Femur (tissue), 1 donor: ENCODE data around the gene EXT2.

ENCODE experiments used
- DNase-seq: peaks from one replicate; pipeline ENCODE4 v3.0.0-alpha.2; 2017

EXT2 gene

GRCh38 chr11:44247508-44247907 lies 152.0 kb downstream of the EXT2 start:
- DNase-seq: no peak

GRCh38 chr11:44248109-44248508 lies 152.6 kb downstream of the EXT2 start:
- DNase-seq: peak; percentile 45

DNA sequence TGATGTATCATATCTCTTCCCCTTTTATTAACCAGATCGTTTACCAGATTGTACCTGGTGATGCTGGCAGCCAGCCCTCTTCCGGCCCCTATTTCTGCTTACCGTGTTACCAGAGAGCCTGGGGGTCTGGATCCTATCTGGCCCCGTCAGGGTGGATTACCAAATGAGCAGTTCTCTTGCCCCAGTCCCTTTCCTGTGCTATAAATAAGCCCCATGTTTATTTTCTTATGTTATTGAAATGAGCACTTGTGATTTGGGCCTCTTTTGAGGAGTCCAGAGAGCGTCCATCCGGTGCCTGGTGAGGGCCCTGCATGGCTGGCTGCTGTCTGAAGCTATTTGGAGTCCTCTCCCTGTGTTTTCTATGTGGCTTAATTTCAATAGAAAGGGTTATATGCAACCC lies 154.9 kb downstream of the EXT2 start:
- DNase-seq: no peak

DNA sequence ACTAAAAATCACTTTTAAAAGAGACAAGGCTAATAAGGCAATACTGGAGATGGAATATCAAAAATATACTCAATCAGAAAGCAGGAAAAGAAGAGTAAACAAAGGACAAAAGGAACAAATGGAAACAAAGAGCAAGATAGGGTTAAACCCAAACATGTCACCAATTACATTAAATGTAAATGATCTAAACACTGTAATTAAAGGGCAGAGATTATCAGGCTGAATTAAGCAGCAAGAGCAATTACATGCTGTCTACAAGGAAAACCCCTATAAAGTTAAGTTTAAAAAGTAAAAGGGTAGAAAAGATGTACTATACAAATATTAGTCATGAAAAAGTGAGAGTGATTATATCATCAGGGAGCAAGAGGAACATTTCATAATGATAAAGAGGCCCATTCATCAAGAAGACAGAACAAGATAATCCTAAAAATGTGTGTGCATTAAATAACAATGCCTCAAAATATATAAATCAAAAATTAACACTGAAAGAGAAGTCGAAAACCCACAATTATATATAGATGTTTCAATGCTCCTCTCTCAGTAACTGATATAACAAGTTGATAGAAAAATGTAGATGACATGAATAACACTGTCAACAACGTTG lies 157.6 kb downstream of the EXT2 start:
- no peak for DNase-seq

DNA sequence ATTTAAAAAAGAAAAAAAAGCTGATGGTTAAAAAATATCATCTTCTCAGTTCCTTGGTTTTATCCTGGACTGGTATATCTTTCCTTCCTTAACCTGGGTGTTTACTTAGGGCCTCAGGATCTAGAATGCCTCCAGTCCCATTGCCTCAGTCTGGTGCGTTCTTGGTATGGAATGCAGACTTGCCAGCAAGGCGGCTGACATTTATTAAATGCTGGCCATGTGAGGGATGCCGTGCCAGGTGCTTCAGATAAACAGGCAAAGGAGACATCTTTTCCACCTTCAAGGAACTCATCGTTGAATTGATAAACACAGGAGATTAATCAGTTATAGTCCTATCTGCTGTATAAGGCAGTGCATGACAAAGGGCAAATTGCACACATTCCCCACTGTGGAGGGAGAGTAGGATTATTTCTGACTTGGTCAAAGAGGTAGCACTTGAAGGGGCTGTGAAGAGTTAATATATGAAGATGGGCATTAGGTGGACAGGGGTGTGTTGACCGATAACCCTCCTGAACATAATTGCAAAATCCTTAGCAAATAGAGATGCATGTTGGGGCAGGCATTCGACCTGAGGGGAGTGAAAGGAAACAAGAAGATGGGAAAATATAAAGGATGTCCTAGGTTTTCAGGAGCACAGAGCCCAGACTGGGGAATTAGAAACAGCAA lies 160.1 kb downstream of the EXT2 start:
- no peak for DNase-seq

GRCh38 chr11:44256673-44257291 lies 161.3 kb downstream of the EXT2 start:
- no peak for DNase-seq

- DNase-seq: peak; percentile 10
These were observed 162.1 kb downstream of the EXT2 start for GRCh38 chr11:44257338-44258189.

- no peak for DNase-seq
These were observed 162.7 kb downstream of the EXT2 start for GRCh38 chr11:44258190-44258489.

DNA sequence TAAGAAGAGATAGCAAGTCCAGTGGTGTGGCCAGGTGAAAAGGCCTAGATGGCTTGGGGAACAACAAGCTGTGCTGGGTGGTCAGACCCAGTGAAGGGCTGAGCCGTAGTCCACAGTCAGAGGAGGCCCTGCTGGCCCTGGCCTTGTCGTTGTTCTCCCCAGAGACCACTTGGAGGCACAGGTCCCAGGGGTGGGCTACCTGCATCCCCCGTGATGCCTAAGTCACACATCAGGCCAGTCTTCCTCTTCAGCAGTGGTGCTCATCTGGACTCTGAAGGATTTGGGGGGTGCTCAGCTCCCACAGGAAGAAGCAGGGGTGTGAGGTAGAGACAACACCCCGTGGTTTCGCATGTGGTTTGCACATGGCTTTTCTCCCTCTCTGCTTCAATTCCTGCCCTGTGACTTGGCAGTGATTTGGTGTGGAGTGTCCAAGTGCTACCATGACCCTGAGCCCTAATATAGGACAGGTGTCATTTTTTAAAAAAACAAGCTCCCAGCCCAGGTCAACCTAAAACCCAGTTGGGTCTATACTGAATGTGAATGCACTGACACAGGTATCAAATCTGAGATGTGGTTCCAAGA lies 163.5 kb downstream of the EXT2 start:
- no peak for DNase-seq

DNA sequence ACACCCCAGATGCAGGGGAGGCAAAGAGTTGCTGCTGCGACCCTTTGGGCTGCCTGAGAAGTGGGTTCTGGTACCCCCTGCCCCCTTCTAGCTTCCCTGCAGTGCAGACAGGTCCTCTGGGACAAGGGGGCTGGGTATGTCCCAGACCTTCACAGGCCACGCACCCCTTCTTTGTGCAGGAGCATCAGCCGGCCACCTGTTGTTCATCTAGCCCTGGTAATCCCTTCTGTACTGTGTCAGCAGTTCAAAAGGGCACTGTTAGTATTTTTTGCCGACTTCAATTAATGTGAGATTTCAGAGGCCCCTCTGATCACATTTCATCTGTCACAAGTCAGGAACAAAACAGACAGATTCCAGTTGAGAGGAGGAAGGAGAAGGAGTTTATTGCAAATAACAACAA lies 164.6 kb downstream of the EXT2 start:
- DNase-seq: no peak

GRCh38 chr11:44261800-44262591 lies 166.5 kb downstream of the EXT2 start:
- DNase-seq: no peak

- DNase-seq: no peak
These were observed 168.4 kb downstream of the EXT2 start for GRCh38 chr11:44263738-44264437.

- no peak for DNase-seq
These were observed 168.9 kb downstream of the EXT2 start for GRCh38 chr11:44264438-44264749.

- peak; percentile 10 for DNase-seq
These were observed 169.3 kb downstream of the EXT2 start for GRCh38 chr11:44264761-44265160.

- peak; percentile 6 for DNase-seq
These were observed 170.7 kb downstream of the EXT2 start for GRCh38 chr11:44266056-44266780.

- DNase-seq: peak; percentile 7
These were observed 171.7 kb downstream of the EXT2 start for GRCh38 chr11:44267006-44267749.

DNA sequence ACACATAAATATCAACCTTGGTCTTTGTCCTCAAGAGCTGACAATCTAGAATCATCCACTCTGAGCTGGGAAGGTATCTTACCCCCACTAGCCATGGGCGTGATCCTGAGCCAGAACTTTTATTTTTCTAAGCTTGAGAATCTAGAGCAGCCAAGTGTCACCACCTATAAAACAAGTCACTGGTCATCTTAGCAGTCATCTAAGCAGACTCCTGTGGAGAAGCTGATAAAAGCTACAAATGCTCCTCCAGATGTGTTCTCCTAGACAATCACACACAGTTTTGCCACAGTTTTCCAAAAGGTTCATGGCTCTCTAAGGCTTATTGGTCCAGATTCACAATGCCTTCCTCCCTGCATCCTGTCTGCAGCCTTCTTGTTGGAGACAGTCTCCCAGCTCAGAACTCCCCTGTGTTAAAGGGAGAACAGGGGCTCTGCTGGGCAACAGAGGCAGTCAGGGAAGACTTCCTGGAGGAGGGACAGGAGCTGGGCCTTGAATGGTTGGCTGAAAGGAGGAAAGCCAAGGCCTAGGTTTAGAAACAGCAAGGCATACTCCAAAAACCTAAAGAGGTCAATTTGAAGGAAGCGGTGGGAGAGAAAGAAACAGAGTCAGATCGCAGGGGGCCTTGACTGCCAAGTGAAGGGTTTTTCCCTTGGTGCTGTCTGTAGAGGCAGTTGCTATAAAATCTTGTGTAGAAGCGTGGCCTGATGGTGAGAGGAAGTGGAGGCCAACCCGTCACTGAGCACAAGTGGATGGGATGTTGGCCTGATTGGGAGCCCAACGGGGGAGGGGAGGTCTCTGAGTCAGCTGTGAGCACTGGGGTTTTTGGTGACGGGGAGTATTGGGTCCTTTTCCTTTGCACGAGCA lies 172.5 kb downstream of the EXT2 start:
- peak; percentile 7 for DNase-seq

DNA sequence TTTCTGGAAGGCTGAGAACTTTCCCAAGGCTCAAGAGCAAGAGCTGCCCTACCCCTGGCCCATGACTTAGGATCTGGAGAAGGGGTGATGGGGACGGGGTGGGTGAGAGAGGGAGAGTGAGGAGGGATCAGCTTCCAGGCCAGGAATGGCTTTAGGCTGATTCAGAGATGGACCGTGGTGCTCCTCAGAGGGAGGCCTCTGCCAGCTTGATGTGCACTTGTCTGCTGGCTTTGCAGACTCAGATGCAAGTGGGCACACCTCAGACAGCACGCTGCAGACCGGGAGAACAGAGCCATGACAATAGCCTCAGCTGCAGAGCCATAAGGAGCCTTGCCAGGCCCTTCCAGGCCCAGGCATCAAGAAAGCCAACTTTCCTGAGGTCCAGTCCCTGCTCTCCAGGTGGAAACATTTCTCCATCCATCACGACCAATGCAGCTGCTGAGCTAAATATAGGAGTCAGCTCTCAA lies 173.2 kb downstream of the EXT2 start:
- peak; percentile 15 for DNase-seq
